Renal cortical epithelial cell (primary cell): Measurements from ENCODE around the gene DGKA. TPM values are rescaled to one million over a fixed set of nuclear protein-coding genes. Genes with fewer than 3 reads are reported as not detected.
A peak's percentile ranks its signal among the peaks of the same experiment; 100 is the strongest.
"Not testable (repeated sequence)": the region's sequence is repeated elsewhere in the genome, so short reads cannot be mapped to it uniquely, and the experiment has no call there.

Experiments used
- DNase-seq: peaks from one replicate; pipeline ENCODE4 v3.0.0-alpha.2; 2011; ENCODE audit warnings: low read depth
- total RNA-seq: library from RNA; depleted of rRNA; stranded (reverse); fragments of >200 nt; gene quantifications from 2 replicates; pipeline ENCODE4 v1.2.3, GENCODE V29; 2014

DGKA gene
- 92.2 and 105 TPM in 2 replicates for total RNA-seq

GRCh38 chr12:55930771-55931316 is at the start of gene DGKA:
TSS of gene DGKA (plus strand) at chr12:55931162. CDS start at chr12:55936504, 5,342 bp downstream.
- peak; percentile 59 for DNase-seq

- DNase-seq = no peak
Observed at GRCh38 chr12:55885113-55885512, 45.8 kb upstream of the DGKA start.

GRCh38 chr12:55891310-55891709 is 39.7 kb upstream of the DGKA start:
- no peak for DNase-seq

- no peak for DNase-seq
Observed at GRCh38 chr12:55893723-55894122, 37.2 kb upstream of the DGKA start.

- DNase-seq = peak; percentile 62
Observed at GRCh38 chr12:55899082-55899481, 31.9 kb upstream of the DGKA start.

- no peak for DNase-seq
Observed at GRCh38 chr12:55901881-55902490, 29.0 kb upstream of the DGKA start.

GRCh38 chr12:55906056-55906455 is 24.9 kb upstream of the DGKA start:
- DNase-seq = no peak

- DNase-seq = no peak
Observed at GRCh38 chr12:55908726-55909512, 22.0 kb upstream of the DGKA start.

- no peak for DNase-seq
Observed at GRCh38 chr12:55909513-55909884, 21.5 kb upstream of the DGKA start.

GRCh38 chr12:55912908-55913307 is 18.1 kb upstream of the DGKA start:
- DNase-seq = no peak

GRCh38 chr12:55915482-55915859 is 15.5 kb upstream of the DGKA start:
- no peak for DNase-seq

- DNase-seq = not testable (repeated sequence)
Observed at GRCh38 chr12:55919032-55919431, 11.9 kb upstream of the DGKA start.

GRCh38 chr12:55922126-55922525 is 8.8 kb upstream of the DGKA start:
- DNase-seq = no peak

- DNase-seq = not testable (repeated sequence)
Observed at GRCh38 chr12:55923648-55924047, 7.3 kb upstream of the DGKA start.

GRCh38 chr12:55925371-55925770 is 5.6 kb upstream of the DGKA start:
- DNase-seq = no peak

GRCh38 chr12:55925870-55926737 is 4.9 kb upstream of the DGKA start:
- DNase-seq = no peak

GRCh38 chr12:55926738-55927587 is 4.0 kb upstream of the DGKA start:
- peak; percentile 82 for DNase-seq

- DNase-seq = peak; percentile 59
Observed at GRCh38 chr12:55927588-55928502, 3.1 kb upstream of the DGKA start, which contains the start of gene PYM1. TSS of gene PYM1 (minus strand) at chr12:55927894. CDS start at chr12:55927761, 133 bp downstream.

- DNase-seq = no peak
Observed at GRCh38 chr12:55929306-55929791, 1.6 kb upstream of the DGKA start.

GRCh38 chr12:55931317-55931779 is 386 bp downstream of the DGKA start:
- no peak for DNase-seq
